Stomach (tissue), 9 donors: ENCODE results near the gene NUP93. TPM values are rescaled to one million over a fixed set of nuclear protein-coding genes. Genes with fewer than 3 reads are reported as not detected.
"Not testable (repeated sequence)": the region's sequence is repeated elsewhere in the genome, so short reads cannot be mapped to it uniquely, and the experiment has no call there.

ENCODE experiments used
- DNase-seq, 2 donors: peaks; one replicate each; pipeline versions ENCODE4 v3.0.0 to v3.0.0-alpha.2; 2013 to 2019
- H3K27ac ChIP-seq, 5 donors: fragments of 200-600 bp in 4 of 5; sonication (generic) in 4 of 5; one replicate each; pipeline ENCODE4 v1.5.1; 2013 to 2019; ENCODE audit warnings: mild to moderate bottlenecking in 1 of 5, moderate library complexity in 1 of 5
- H3K27me3 ChIP-seq, 3 donors: fragments of 200-600 bp; sonication (generic); one replicate each; pipeline ENCODE4 v1.5.1; 2017 to 2019; ENCODE audit warnings: mixed run types in 1 of 3
- H3K36me3 ChIP-seq, 4 donors: fragments of 200-600 bp; sonication (generic); 1 replicate in 3 of 4; 2 replicates in 1 of 4; pipeline ENCODE4 v1.5.1; 2016 to 2019
- H3K4me1 ChIP-seq, 4 donors: fragments of 200-600 bp; sonication (generic); one replicate each; pipeline ENCODE4 v1.5.1; 2016 to 2019
- H3K4me3 ChIP-seq, 4 donors: fragments of 200-600 bp; sonication (generic) in 3 of 4; one replicate each; pipeline ENCODE4 v1.5.1; 2016 to 2019; ENCODE audit warnings: mild to moderate bottlenecking in 1 of 4
- H3K9me3 ChIP-seq, 4 donors: fragments of 200-600 bp; sonication (generic); one replicate each; pipeline ENCODE4 v1.5.1; 2016 to 2019
- CTCF ChIP-seq, 7 experiments: fragments of 450-650 bp in 4 of 7; fragments of 200-600 bp in 3 of 7; sonication (generic) in 3 of 7; IDR thresholded peaks; one replicate each; pipeline ENCODE4 v1.5.1; 2016 to 2019; ENCODE audit warnings: antibody characterized with exemption in 7 of 7, control low read depth in 2 of 7, mild to moderate bottlenecking in 1 of 7
- EP300 ChIP-seq: sonication (generic); formaldehyde crosslinking; IDR thresholded peaks from one replicate; pipeline ENCODE4 v1.6.1; 2017; ENCODE audit warnings: antibody characterized with exemption
- POLR2A ChIP-seq, 4 donors: fragments of 450-650 bp; IDR thresholded peaks; one replicate each; pipeline ENCODE4 v1.6.1; 2016; ENCODE audit warnings: antibody characterized with exemption in 4 of 4, control low read depth in 2 of 4, mild to moderate bottlenecking in 1 of 4, moderate library complexity in 1 of 4
- POLR2AphosphoS5 ChIP-seq, 3 donors: sonication (generic); formaldehyde crosslinking; IDR thresholded peaks; one replicate each; pipeline ENCODE4 v1.6.1; 2016; ENCODE audit warnings: antibody characterized with exemption in 3 of 3
- WGBS, 5 donors: extraction: QIAGEN DNeasy Blood & Tissue Kit in 3 of 5; methylation state at CpG; one replicate each; pipeline versions ENCODE4 v1.1.5 to v1.1.7; 2013 to 2018; 5-methylcytosine and 5-hydroxymethylcytosine counted together
- intact Hi-C: fragments of 100-400 bp; cut with DNase I; formaldehyde crosslinking; loops from one replicate; pipeline ENCODE4 v1.15.1; 2023; ENCODE audit warnings: low total_unique reads
- polyA plus RNA-seq, 3 donors: library from polyadenylated mRNA; stranded (reverse); fragments of 200-250 nt; gene quantifications; one replicate each; pipeline ENCODE4 v1.2.3, GENCODE V29; 2013
- total RNA-seq, 5 donors: library from RNA; depleted of rRNA; stranded (reverse); fragments of >200 nt; gene quantifications; one replicate each; pipeline versions ENCODE4 v1.1.0 to v1.2.3, GENCODE V29; 2014 to 2016
- donor health status: healthy with polysubstance abuse.
- donor health status: Bipolar disorder and iron deficiency.
- donor health status: healthy.

NUP93 gene
- total and polyA plus RNA-seq, 8 donors: 26.7 to 184 (median 47.2) TPM

- no peak for TF ChIP-seq EP300
- no peak for TF ChIP-seq CTCF (IDR thresholded peaks at IDR 0.05)
- no peak for TF ChIP-seq POLR2A (IDR thresholded peaks at IDR 0.05)
- Histone ChIP-seq H3K9me3 (no peaks in the 10 kb centered on the region), H3K27ac (no peak overlapping the region), H3K4me1 (no peaks in the 10 kb centered on the region), H3K27me3 (no peaks in the 10 kb centered on the region), H3K36me3 (no peaks in the 10 kb centered on the region), H3K4me3 (no peak overlapping the region)
- DNase-seq: no peak
- 80 to 100% (median 88%) methylated on average over 1 to 2 of the region's 2 CpGs for WGBS, 5 donors
- intact Hi-C loops: no loop called here
These were observed 153.7 kb downstream of the NUP93 start for GRCh38 chr16:56883586-56883985.

GRCh38 chr16:56884026-56884582 is 154.2 kb downstream of the NUP93 start:
- Histone ChIP-seq H3K4me3 (no peak overlapping the region), H3K36me3 (no peaks in the 10 kb centered on the region), H3K9me3 (no peaks in the 10 kb centered on the region), H3K27me3 (no peaks in the 10 kb centered on the region), H3K27ac (no peak overlapping the region), H3K4me1 (no peaks in the 10 kb centered on the region)
- DNase-seq: no peak
- TF ChIP-seq POLR2A (IDR thresholded peaks at IDR 0.05) (no peak), CTCF (IDR thresholded peaks at IDR 0.05) (no peak), EP300 (no peak), POLR2AphosphoS5 (IDR thresholded peaks at IDR 0.05) (no peak)
- intact Hi-C loops: no loop called here
- WGBS, 5 donors: 92 to 97% (median 94%) methylated on average over 9 to 14 of the region's 14 CpGs

GRCh38 chr16:56884929-56885328 is 155.0 kb downstream of the NUP93 start:
- intact Hi-C loops, H3K27me3 ChIP-seq: not testable (repeated sequence)

GRCh38 chr16:56885446-56886162 is 155.7 kb downstream of the NUP93 start:
- DNase-seq: no peak

More at GRCh38 chr16:56884929-56885328, 155.0 kb downstream of the NUP93 start:
- H3K4me3 ChIP-seq, H3K36me3 ChIP-seq, H3K4me1 ChIP-seq, H3K27ac ChIP-seq, DNase-seq, H3K9me3 ChIP-seq: not testable (repeated sequence)
- WGBS, 5 donors: 87 to 96% (median 92%) methylated on average over 10 to 13 of the region's 13 CpGs

More at GRCh38 chr16:56885446-56886162, 155.7 kb downstream of the NUP93 start:
- Histone ChIP-seq H3K27ac (no peak overlapping the region), H3K4me1 (no peaks in the 10 kb centered on the region), H3K4me3 (no peak overlapping the region), H3K9me3 (no peaks in the 10 kb centered on the region), H3K36me3 (no peaks in the 10 kb centered on the region), H3K27me3 (no peaks in the 10 kb centered on the region)
- 73 to 92% (median 79%) methylated on average over 9 of the region's 9 CpGs for WGBS, 5 donors
- intact Hi-C loops: no loop called here
- TF ChIP-seq EP300 (no peak), POLR2AphosphoS5 (IDR thresholded peaks at IDR 0.05) (no peak), CTCF (IDR thresholded peaks at IDR 0.05) (no peak), POLR2A (IDR thresholded peaks at IDR 0.05) (no peak)
